Activated naive CD4-positive, alpha-beta T cell treated with anti-CD3 and anti-CD28 coated beads for 36 hours (primary cell): ENCODE measurements around the gene PHACTR1. TPM values are rescaled to one million over a fixed set of nuclear protein-coding genes. Genes with fewer than 3 reads are reported as not detected.

Source experiments
- CTCF ChIA-PET: fragments of 350-600 bp; sonication (Branson Sonifier 250); formaldehyde crosslinking; loops from one replicate; lab custom pipeline; 2021; ENCODE audit warnings: antibody characterized with exemption; lab: Charles Lee
- DNase-seq: peaks from one replicate; pipeline ENCODE4 v3.0.0-alpha.2; 2020
- H3K27ac Mint-ChIP-seq: one replicate; pipeline ENCODE4 v1.8.0; 2021; ENCODE audit warnings: mild to moderate bottlenecking, mixed read lengths
- H3K27me3 Mint-ChIP-seq: one replicate; pipeline ENCODE4 v1.8.0; 2021; ENCODE audit warnings: low read depth, mixed read lengths
- H3K36me3 Mint-ChIP-seq: one replicate; pipeline ENCODE4 v1.8.0; 2021; ENCODE audit warnings: low read depth, mixed read lengths
- H3K4me1 Mint-ChIP-seq: one replicate; pipeline ENCODE4 v1.8.0; 2021; ENCODE audit warnings: low read depth, mixed read lengths
- H3K4me3 Mint-ChIP-seq: one replicate; pipeline ENCODE4 v1.8.0; 2021; ENCODE audit warnings: mild to moderate bottlenecking, moderate library complexity, mixed read lengths
- H3K9me3 Mint-ChIP-seq: one replicate; pipeline ENCODE4 v1.8.0; 2021; ENCODE audit warnings: mixed read lengths
- intact Hi-C: fragments of 100-400 bp; cut with micrococcal nuclease; formaldehyde crosslinking; loops from one replicate; pipeline ENCODE4 v1.15.1; 2023
- total RNA-seq, 2 experiments: library from RNA; stranded (reverse); gene quantifications; one replicate each; pipeline ENCODE4 v1.2.3, GENCODE V29; 2021

The PHACTR1 gene
- total RNA-seq, 2 experiments from 2014 or later: 0.31 TPM; not detected in 1

DNA sequence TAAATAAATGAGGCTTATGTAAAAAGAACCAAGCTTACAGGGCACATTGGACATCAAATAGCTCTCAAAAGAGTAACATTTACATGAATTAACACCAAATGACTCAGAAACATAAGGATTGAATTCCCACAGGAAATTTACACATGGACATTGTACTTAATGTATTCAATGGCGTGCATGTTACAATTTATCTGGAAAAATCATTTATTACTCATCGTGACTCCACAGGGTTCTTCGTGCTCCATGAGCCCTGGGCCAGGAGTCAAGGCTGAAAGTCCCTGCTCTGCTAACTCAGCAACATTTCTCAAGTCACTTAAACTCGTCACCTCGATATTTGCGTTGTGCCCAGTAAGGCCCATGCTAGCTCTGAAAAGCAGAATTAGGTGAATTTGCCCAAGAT lies 158.5 kb downstream of the PHACTR1 start:
- Mint-ChIP-seq H3K4me1 (no peaks in the 10 kb centered on the region), H3K9me3 (no peaks in the 10 kb centered on the region), H3K36me3 (no peaks in the 10 kb centered on the region), H3K27me3 (peaks cover 11% of the 10 kb centered on the region), H3K27ac (no peak overlapping the region), H3K4me3 (no peak overlapping the region)
- CTCF ChIA-PET: no interaction called here
- no peak for DNase-seq
- intact Hi-C loops: no loop called here

- Mint-ChIP-seq H3K27ac (no peak overlapping the region), H3K4me3 (no peak overlapping the region), H3K9me3 (no peaks in the 10 kb centered on the region), H3K36me3 (no peaks in the 10 kb centered on the region), H3K27me3 (peaks cover 11% of the 10 kb centered on the region), H3K4me1 (no peaks in the 10 kb centered on the region)
- CTCF ChIA-PET: interaction anchor here (1.4 kb wide), 1 partner anchor 13 kb away, joined by 3 read pairs; no protein-coding TSS in a partner anchor
- DNase-seq: no peak
- intact Hi-C loops: no loop called here
Measured at GRCh38 chr6:12878741-12879140, 162.2 kb downstream of the PHACTR1 start.

- CTCF ChIA-PET: interaction anchor here (0.6 to 2.5 kb wide), 3 partner anchors 9 to 33 kb away, joined by 3 to 11 read pairs (median 4); no protein-coding TSS in a partner anchor
- Mint-ChIP-seq H3K9me3 (no peaks in the 10 kb centered on the region), H3K36me3 (no peaks in the 10 kb centered on the region), H3K27ac (no peak overlapping the region), H3K27me3 (peaks cover 11% of the 10 kb centered on the region), H3K4me3 (no peak overlapping the region), H3K4me1 (no peaks in the 10 kb centered on the region)
- intact Hi-C loops: no loop called here
- DNase-seq: no peak
Measured at GRCh38 chr6:12882761-12883290, 166.3 kb downstream of the PHACTR1 start.

DNA sequence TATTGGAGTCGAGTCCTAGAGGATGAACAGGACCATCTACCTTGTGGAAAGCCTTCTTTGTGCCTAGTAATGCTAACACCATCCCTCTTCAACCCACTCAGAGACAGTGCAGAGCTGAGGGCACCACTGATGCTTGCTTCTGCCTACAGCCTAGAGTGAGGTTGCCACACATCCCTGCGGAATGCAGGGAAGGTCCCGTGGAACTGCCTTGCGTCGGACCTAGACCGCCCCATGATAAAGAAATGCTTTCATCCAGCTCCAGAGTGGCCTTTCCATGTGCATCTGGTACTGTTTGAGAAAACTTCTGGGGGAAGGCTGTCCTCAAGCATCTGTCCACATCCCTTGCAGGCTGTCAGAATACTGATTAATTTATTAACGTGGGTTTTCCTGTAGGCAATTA lies 168.4 kb downstream of the PHACTR1 start:
- H3K27ac Mint-ChIP-seq: no peak overlapping the region
- intact Hi-C loops: no loop called here
- CTCF ChIA-PET: no interaction called here
- DNase-seq: no peak
- peaks cover 11% of the 10 kb centered on the region for H3K27me3 Mint-ChIP-seq
- H3K4me1 Mint-ChIP-seq: no peaks in the 10 kb centered on the region
- H3K4me3 Mint-ChIP-seq: no peak overlapping the region
- no peaks in the 10 kb centered on the region for H3K9me3 Mint-ChIP-seq
- H3K36me3 Mint-ChIP-seq: no peaks in the 10 kb centered on the region

DNA sequence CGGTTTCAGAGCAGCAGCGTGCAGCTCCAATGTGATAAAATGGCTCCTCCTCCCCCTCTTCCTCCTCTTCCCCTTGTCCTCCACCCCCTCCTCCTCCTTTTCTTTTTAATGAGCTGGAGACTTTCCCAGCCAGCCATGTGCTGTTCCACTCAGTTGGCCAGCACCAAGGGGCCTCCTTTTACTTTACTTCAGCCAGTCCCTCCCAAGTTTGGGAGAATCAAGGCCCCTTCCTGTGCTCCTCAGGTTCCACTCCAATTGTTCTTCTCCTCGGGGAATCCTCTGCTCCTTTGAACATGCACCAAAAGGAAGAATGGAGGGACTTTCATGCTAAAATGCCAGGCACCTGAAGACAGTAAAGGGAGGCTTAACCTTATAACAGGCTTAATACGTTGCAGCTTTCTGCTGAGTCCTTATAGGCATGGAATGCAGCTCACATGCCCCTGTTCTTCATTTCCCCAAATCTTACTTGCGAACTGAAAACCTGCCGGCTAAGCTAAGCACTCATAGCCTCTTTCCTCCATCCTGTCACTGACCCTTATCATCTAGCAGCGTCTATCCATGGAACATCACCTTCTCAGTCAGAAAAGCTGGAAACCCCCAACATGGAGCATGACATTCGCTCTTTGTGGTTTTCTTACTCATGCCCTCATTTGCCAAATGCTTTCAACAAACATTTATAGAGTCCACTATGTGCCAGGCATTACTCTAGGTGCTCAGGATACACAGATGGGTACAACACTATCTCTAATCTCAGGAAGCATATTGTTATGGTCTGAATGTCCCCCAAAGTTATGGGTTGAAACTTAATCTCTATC lies 170.6 kb downstream of the PHACTR1 start:
- no peak overlapping the region for H3K4me3 Mint-ChIP-seq
- H3K27me3 Mint-ChIP-seq: peaks cover 14% of the 10 kb centered on the region
- H3K4me1 Mint-ChIP-seq: no peaks in the 10 kb centered on the region
- no peak for DNase-seq
- intact Hi-C loops: loop anchor here (2.0 kb wide), 1 partner anchor 1302 kb away; no protein-coding TSS in a partner anchor
- CTCF ChIA-PET: interaction anchor here (0.8 to 1.3 kb wide), 3 partner anchors 24 to 199 kb away, joined by 3 to 5 read pairs (median 3); no protein-coding TSS in a partner anchor
- H3K27ac Mint-ChIP-seq: no peak overlapping the region
- H3K9me3 Mint-ChIP-seq: peaks cover 11% of the 10 kb centered on the region
- no peaks in the 10 kb centered on the region for H3K36me3 Mint-ChIP-seq

GRCh38 chr6:12890171-12890790 lies 173.7 kb downstream of the PHACTR1 start:
- intact Hi-C loops: loop anchor here (5.0 kb wide), 2 partner anchors 442 to 598 kb away; partner anchors contain the start of gene EDN1
- H3K27ac Mint-ChIP-seq: no peak overlapping the region
- peaks cover 15% of the 10 kb centered on the region for H3K27me3 Mint-ChIP-seq
- no peaks in the 10 kb centered on the region for H3K36me3 Mint-ChIP-seq
- no peak overlapping the region for H3K4me3 Mint-ChIP-seq
- H3K4me1 Mint-ChIP-seq: no peaks in the 10 kb centered on the region
- H3K9me3 Mint-ChIP-seq: peaks cover 11% of the 10 kb centered on the region
- DNase-seq: peak; percentile 31
- CTCF ChIA-PET: interaction anchor here (0.6 kb wide), 1 partner anchor 305 kb away, joined by 3 read pairs; no protein-coding TSS in a partner anchor

- intact Hi-C loops: loop anchor here (5.0 kb wide), 2 partner anchors 441 to 599 kb away; partner anchors contain the start of gene EDN1
- no peak for DNase-seq
- H3K4me1 Mint-ChIP-seq: no peaks in the 10 kb centered on the region
- H3K27ac Mint-ChIP-seq: no peak overlapping the region
- H3K9me3 Mint-ChIP-seq: peaks cover 11% of the 10 kb centered on the region
- no peaks in the 10 kb centered on the region for H3K36me3 Mint-ChIP-seq
- no peak overlapping the region for H3K4me3 Mint-ChIP-seq
- CTCF ChIA-PET: interaction anchor here (0.7 to 1.3 kb wide), 9 partner anchors 10 to 254 kb away, joined by 3 to 11 read pairs (median 3); no protein-coding TSS in a partner anchor
- H3K27me3 Mint-ChIP-seq: peaks cover 15% of the 10 kb centered on the region
Measured at GRCh38 chr6:12891595-12891994, 175.0 kb downstream of the PHACTR1 start.

DNA sequence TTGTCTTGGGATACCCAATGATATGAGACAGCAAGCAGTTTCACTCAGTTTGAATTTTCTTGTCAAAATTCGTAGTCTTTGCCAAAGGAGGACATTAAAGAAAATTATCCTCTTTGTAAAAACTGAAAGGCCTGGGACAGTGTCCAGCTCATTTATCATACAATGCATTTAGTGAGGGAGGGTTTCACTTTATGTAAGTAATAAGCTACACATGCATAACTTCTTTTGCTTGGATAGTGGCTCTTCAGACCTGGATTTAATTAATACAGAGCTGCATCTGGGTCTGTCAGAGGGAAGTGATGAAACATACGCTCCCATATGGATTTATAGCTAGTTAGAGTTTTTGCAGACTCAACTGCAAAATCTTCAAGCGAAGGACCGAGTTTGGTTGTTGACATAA lies 175.6 kb downstream of the PHACTR1 start:
- intact Hi-C loops: loop anchor here (5.0 kb wide), 2 partner anchors 440 to 600 kb away; partner anchors contain the start of gene EDN1
- CTCF ChIA-PET: interaction anchor here (0.6 to 1.3 kb wide), 12 partner anchors 10 to 1207 kb away, joined by 3 to 11 read pairs (median 3); no protein-coding TSS in a partner anchor
- Mint-ChIP-seq H3K4me3 (no peak overlapping the region), H3K4me1 (no peaks in the 10 kb centered on the region), H3K27ac (no peak overlapping the region), H3K9me3 (peaks cover 11% of the 10 kb centered on the region), H3K36me3 (no peaks in the 10 kb centered on the region), H3K27me3 (peaks cover 14% of the 10 kb centered on the region)
- DNase-seq: no peak

GRCh38 chr6:12893036-12893435 lies 176.5 kb downstream of the PHACTR1 start:
- H3K4me1 Mint-ChIP-seq: no peaks in the 10 kb centered on the region
- no peak overlapping the region for H3K27ac Mint-ChIP-seq
- peaks cover 14% of the 10 kb centered on the region for H3K27me3 Mint-ChIP-seq
- H3K9me3 Mint-ChIP-seq: peaks cover 11% of the 10 kb centered on the region
- H3K36me3 Mint-ChIP-seq: no peaks in the 10 kb centered on the region
- intact Hi-C loops: loop anchor here (5.0 kb wide), 2 partner anchors 439 to 601 kb away; partner anchors contain the start of gene EDN1
- no peak for DNase-seq
- no peak overlapping the region for H3K4me3 Mint-ChIP-seq
- CTCF ChIA-PET: interaction anchor here (0.8 to 1.7 kb wide), 3 partner anchors 113 to 262 kb away, joined by 3 to 7 read pairs (median 3); no protein-coding TSS in a partner anchor

DNA sequence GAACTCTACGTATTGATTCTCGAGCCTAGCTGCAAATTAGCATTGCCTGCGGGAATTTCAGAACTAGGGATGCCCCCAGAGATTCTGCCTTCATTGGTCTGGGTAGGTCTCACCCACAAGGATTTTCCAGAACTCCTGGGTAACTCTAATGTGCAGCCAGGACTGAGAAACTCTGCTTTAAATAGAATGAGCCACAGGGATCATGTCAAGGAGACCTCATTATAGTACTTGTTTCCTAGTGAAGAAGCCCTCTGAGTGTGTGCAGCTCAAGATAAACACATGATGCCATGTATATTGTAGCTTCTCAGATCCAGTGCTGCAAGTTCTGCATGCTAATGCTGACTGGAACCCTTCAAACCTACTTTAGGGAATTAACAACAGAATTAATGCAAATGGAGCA lies 179.2 kb downstream of the PHACTR1 start:
- H3K36me3 Mint-ChIP-seq: no peaks in the 10 kb centered on the region
- peaks cover 8% of the 10 kb centered on the region for H3K9me3 Mint-ChIP-seq
- H3K4me1 Mint-ChIP-seq: no peaks in the 10 kb centered on the region
- intact Hi-C loops: no loop called here
- no peak overlapping the region for H3K27ac Mint-ChIP-seq
- no peak overlapping the region for H3K4me3 Mint-ChIP-seq
- CTCF ChIA-PET: interaction anchor here (0.5 to 0.7 kb wide), 2 partner anchors 252 to 258 kb away, joined by 3 to 4 read pairs; no protein-coding TSS in a partner anchor
- DNase-seq: no peak
- H3K27me3 Mint-ChIP-seq: peaks cover 16% of the 10 kb centered on the region

DNA sequence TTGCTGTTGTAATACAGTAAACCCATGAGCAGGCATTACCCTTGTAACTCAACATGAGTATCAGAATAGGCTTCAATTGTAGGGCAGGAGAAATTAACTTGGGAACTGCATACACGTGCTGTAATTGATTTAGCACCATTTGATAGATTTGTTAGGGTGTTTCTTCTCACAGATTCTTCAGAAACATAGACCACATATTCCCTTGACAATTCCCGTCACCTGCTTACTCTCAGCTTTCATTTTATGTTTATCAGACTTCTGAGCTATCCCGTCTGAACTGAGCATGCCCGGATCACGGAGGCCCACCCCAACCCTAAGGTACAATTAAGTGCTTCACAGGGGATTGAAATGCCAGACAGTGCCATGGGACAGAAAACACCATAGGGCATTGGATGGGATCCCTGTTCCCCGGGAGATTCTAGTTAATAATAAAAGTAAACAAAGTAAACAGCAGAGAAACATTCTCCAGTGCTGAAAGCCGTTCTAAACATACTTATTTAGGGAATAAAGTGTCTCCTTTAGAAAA lies 179.7 kb downstream of the PHACTR1 start:
- H3K9me3 Mint-ChIP-seq: peaks cover 4% of the 10 kb centered on the region
- H3K36me3 Mint-ChIP-seq: no peaks in the 10 kb centered on the region
- H3K27ac Mint-ChIP-seq: no peak overlapping the region
- peaks cover 16% of the 10 kb centered on the region for H3K27me3 Mint-ChIP-seq
- no peak overlapping the region for H3K4me3 Mint-ChIP-seq
- no peaks in the 10 kb centered on the region for H3K4me1 Mint-ChIP-seq
- intact Hi-C loops: no loop called here
- CTCF ChIA-PET: interaction anchor here (0.5 to 0.7 kb wide), 2 partner anchors 251 to 259 kb away, joined by 3 to 4 read pairs; no protein-coding TSS in a partner anchor
- no peak for DNase-seq
